GM12878 (cell line): ENCODE results near the gene KRAS. TPM values are rescaled to one million over a fixed set of nuclear protein-coding genes. Genes with fewer than 3 reads are reported as not detected.

Source experiments
- ATAC-seq: fragments of 200-7000 bp; cut with Tn5 transposase; 3 replicates; pipeline ENCODE4 v1.9.1; 2020; ENCODE audit warnings: mild to moderate bottlenecking, moderate library complexity
- BruUV-seq: library from RNA; stranded (reverse); fragments of 400-500 nt; replicated peaks from 2 replicates; lab custom pipeline; 2021; lab: Mats Ljungman, UMichigan
- CTCF ChIA-PET: fragments of 300-600 bp; sonication (Branson Sonifier 250); formaldehyde crosslinking; extraction: SDS; loops from one replicate; lab custom pipeline; 2021; ENCODE audit warnings: inconsistent platforms; lab: Yijun Ruan, JAX
- POLR2A ChIA-PET: fragments of 350-600 bp; formaldehyde crosslinking; extraction: SDS; loops from one replicate; lab custom pipeline; 2021; ENCODE audit warnings: inconsistent platforms; lab: Charles Lee
- RAD21 ChIA-PET: fragments of 300-600 bp; sonication (Branson Sonifier 250); formaldehyde crosslinking; loops from one replicate; lab custom pipeline; 2023; ENCODE audit warnings: antibody characterized with exemption; ENCODE audit not compliant: unreplicated experiment; lab: Charles Lee
- SMC1A ChIA-PET: fragments of 300-600 bp; sonication (Branson Sonifier 250); formaldehyde crosslinking; loops from one replicate; lab custom pipeline; 2023; ENCODE audit not compliant: unreplicated experiment, uncharacterized antibody; lab: Charles Lee
- DNase-seq: peaks from one replicate; pipeline ENCODE4 v3.0.0-alpha.2; 2011; ENCODE audit warnings: low read depth, low spot score
- FAIRE-seq: peaks from 3 replicates; lab custom pipeline; 2011; peaks lifted over from hg19 to GRCh38; lab: Jason Lieb, UNC
- H2AFZ ChIP-seq: 2 replicates; pipeline ENCODE4 v1.6.0; 2011; ENCODE audit warnings: low read depth, low read length, control low read depth; ENCODE audit not compliant: control insufficient read depth
- H3K27ac ChIP-seq: 2 replicates; pipeline ENCODE4 v1.5.1; 2011; ENCODE audit warnings: control low read depth; ENCODE audit not compliant: control insufficient read depth, insufficient read depth
- H3K27me3 ChIP-seq, 2 experiments: replicated peaks in 1 of 2; 2 replicates each; pipeline versions ENCODE4 v1.6.0 to v1.6.1; 2011; ENCODE audit warnings: low read length in 1 of 2; ENCODE audit not compliant: control insufficient read depth in 2 of 2, insufficient read depth in 2 of 2
- H3K36me3 ChIP-seq, 2 experiments: 2 replicates each; pipeline ENCODE4 v1.5.1; 2011; ENCODE audit warnings: low read length in 1 of 2; ENCODE audit not compliant: control insufficient read depth in 2 of 2, insufficient read depth in 2 of 2
- H3K4me1 ChIP-seq: 2 replicates; pipeline ENCODE4 v1.6.1; 2011; ENCODE audit warnings: mild to moderate bottlenecking, low read length, moderate library complexity, mixed read lengths; ENCODE audit not compliant: control insufficient read depth, insufficient read depth
- H3K4me2 ChIP-seq: 2 replicates; pipeline ENCODE4 v1.6.0; 2011; ENCODE audit warnings: control low read depth; ENCODE audit not compliant: control insufficient read depth, insufficient read depth
- H3K4me3 ChIP-seq: fragments of 200-600 bp; sonication (generic); 2 replicates; pipeline ENCODE4 v1.5.1; 2016
- H3K79me2 ChIP-seq: 2 replicates; pipeline ENCODE4 v1.6.0; 2011; ENCODE audit warnings: low read length; ENCODE audit not compliant: control insufficient read depth, insufficient read depth
- H3K9ac ChIP-seq: 2 replicates; pipeline ENCODE4 v1.8.0; 2011; ENCODE audit warnings: low read length, control low read depth, mixed read lengths; ENCODE audit not compliant: control insufficient read depth, insufficient read depth
- H3K9me3 ChIP-seq: replicated peaks from 3 replicates; pipeline ENCODE4 v1.5.1; 2011; ENCODE audit warnings: mild to moderate bottlenecking, low read length; ENCODE audit not compliant: control insufficient read depth, insufficient read depth
- H4K20me1 ChIP-seq: 2 replicates; pipeline ENCODE4 v1.6.0; 2011; ENCODE audit not compliant: control insufficient read depth, insufficient read depth
- BRCA1 ChIP-seq: IDR thresholded peaks from 2 replicates; pipeline ENCODE4 v1.6.1; 2011; ENCODE audit warnings: low read depth, low read length, improper control_type of control experiment
- EED ChIP-seq: sonication (generic); IDR thresholded peaks from 2 replicates; pipeline ENCODE4 v1.6.1; 2016; ENCODE audit warnings: antibody characterized with exemption, low read depth
- KDM1A ChIP-seq: fragments of 200-600 bp; sonication (generic); IDR thresholded peaks from 2 replicates; pipeline ENCODE4 v1.6.1; 2016; ENCODE audit warnings: borderline replicate concordance
- NFIC ChIP-seq: IDR thresholded peaks from 2 replicates; pipeline ENCODE4 v1.6.1; 2012; ENCODE audit warnings: low read depth, mild to moderate bottlenecking, inconsistent platforms, low read length, moderate library complexity
- NFYA ChIP-seq: IDR thresholded peaks from 2 replicates; pipeline ENCODE4 v1.6.1; 2011; ENCODE audit warnings: low read depth, mild to moderate bottlenecking, low read length, improper control_type of control experiment, borderline replicate concordance
- POLR2AphosphoS5 ChIP-seq: IDR thresholded peaks from 2 replicates; pipeline ENCODE4 v1.6.1; 2011; ENCODE audit warnings: mild to moderate bottlenecking, low read length, inconsistent platforms
- RAD51 ChIP-seq: fragments of 450-650 bp; IDR thresholded peaks from 2 replicates; pipeline ENCODE4 v1.6.1; 2016; ENCODE audit warnings: moderate library complexity, mild to moderate bottlenecking, inconsistent platforms
- SREBF1 ChIP-seq: IDR thresholded peaks from 2 replicates; pipeline ENCODE4 v1.6.1; 2012; ENCODE audit warnings: mild to moderate bottlenecking, low read length
- TCF7 ChIP-seq: IDR thresholded peaks from 2 replicates; pipeline ENCODE4 v1.6.1; 2014; ENCODE audit warnings: antibody characterized with exemption, borderline replicate concordance
- WRNIP1 ChIP-seq: IDR thresholded peaks from 2 replicates; pipeline ENCODE4 v1.6.1; 2011; ENCODE audit warnings: low read depth, low read length, improper control_type of control experiment, borderline replicate concordance
- YBX1 ChIP-seq: fragments of 450-650 bp; IDR thresholded peaks from 2 replicates; pipeline ENCODE4 v1.6.1; 2016; ENCODE audit warnings: antibody characterized with exemption
- ZBED1 ChIP-seq: IDR thresholded peaks from 2 replicates; pipeline ENCODE4 v1.6.1; 2016; ENCODE audit warnings: borderline replicate concordance
- WGBS: methylation state at CpG from one replicate; pipeline ENCODE4 v1.1.6; 2016; ENCODE audit warnings: low lambda C conversion rate; ENCODE audit not compliant: insufficient replicate concordance, insufficient coverage; ENCODE audit errors: missing lambda C conversion rate; 5-methylcytosine and 5-hydroxymethylcytosine counted together
- in situ Hi-C: fragments of 300-500 bp; cut with MboI; formaldehyde crosslinking; loops from 9 replicates; pipeline ENCODE4 v1.14.3; 2018; ENCODE audit warnings: mixed read lengths
- intact Hi-C: fragments of 100-400 bp; cut with micrococcal nuclease; formaldehyde crosslinking; loops from one replicate; pipeline ENCODE4 v1.14.2; 2022; ENCODE audit not compliant: unreplicated experiment
- polyA plus RNA-seq, 11 experiments: library from polyadenylated mRNA; depleted of rRNA in 4 of 11; unstranded in 6 of 11; stranded (reverse) in 5 of 11; fragments of >200 nt; fragmentation: Nextera tagmentation in 4 of 11; fragmentation: Illumina TruSeq in 1 of 11; extraction: Ambion mirVana in 4 of 11; extraction: Trizol in 1 of 11; gene quantifications; 1 replicate in 1 of 11; 2 replicates in 10 of 11; pipeline versions ENCODE4 v1.2.1 to v1.2.3, GENCODE V29; 2011 to 2016; ENCODE audit warnings: inconsistent platforms in 2 of 11, missing spikeins in 2 of 11, low read depth in 1 of 11
- total RNA-seq, 4 experiments: library from RNA; depleted of rRNA in 3 of 4; stranded (reverse); fragments of >200 nt in 3 of 4; fragmentation: Illumina TruSeq in 1 of 4; extraction: Trizol in 1 of 4; gene quantifications; 2 replicates each; pipeline versions ENCODE4 v1.2.1 to v1.2.3, GENCODE V29; 2013 to 2021
- TF ChIP-seq, protein P1 (sequence below), 3 experiments: IDR thresholded peaks in 2 of 3; conservative IDR thresholded peaks in 1 of 3; 2 replicates each; pipeline ENCODE4 v1.5.1; 2011; ENCODE audit warnings: low read depth in 3 of 3, low read length in 3 of 3, mild to moderate bottlenecking in 3 of 3, control low read depth in 2 of 3, moderate library complexity in 2 of 3, inconsistent platforms in 1 of 3, mixed read lengths in 1 of 3; ENCODE audit not compliant: control insufficient read depth in 2 of 3, insufficient read depth in 1 of 3; ENCODE audit errors: extremely low read depth in 1 of 3
- TF ChIP-seq, protein P2 (sequence below): fragments of 150-350 bp; IDR thresholded peaks from 2 replicates; pipeline ENCODE4 v1.6.1; 2016; ENCODE audit warnings: low read depth, low read length
- TF ChIP-seq, protein P3 (sequence below): IDR thresholded peaks from 2 replicates; pipeline ENCODE4 v1.6.1; 2012; ENCODE audit warnings: low read length, inconsistent platforms
- TF ChIP-seq, protein P4 (sequence below): fragments of 450-650 bp; IDR thresholded peaks from 2 replicates; pipeline ENCODE4 v1.6.1; 2017; ENCODE audit warnings: borderline replicate concordance

The KRAS gene
- total and polyA plus RNA-seq, 10 of the 15 experiments (the other 5 are each of a cell fraction or from before 2014, with no cell fraction given), result 3.1 to 23.8 (median 8.0) TPM

DNA sequence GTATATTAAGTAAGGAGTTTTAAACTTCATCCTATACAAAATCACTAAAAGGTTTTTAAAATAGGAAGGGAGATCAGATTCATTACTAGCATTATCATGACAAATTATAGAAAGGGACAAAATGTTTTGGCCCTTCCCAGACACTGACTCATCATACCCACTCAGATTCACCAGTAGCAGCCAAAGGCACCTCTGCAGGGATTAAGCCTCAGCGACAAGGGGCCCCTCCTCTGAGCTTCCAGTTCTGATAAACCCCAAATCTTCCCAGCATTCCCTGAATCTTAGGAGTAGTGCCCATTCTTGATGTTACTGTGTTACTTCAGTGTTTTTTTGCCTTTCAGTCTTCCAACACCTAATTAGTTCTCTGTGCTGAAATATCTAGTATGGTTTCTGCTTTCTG, 14.5 kb downstream of the KRAS start (continued):
- TF ChIP-seq, protein P1, sequence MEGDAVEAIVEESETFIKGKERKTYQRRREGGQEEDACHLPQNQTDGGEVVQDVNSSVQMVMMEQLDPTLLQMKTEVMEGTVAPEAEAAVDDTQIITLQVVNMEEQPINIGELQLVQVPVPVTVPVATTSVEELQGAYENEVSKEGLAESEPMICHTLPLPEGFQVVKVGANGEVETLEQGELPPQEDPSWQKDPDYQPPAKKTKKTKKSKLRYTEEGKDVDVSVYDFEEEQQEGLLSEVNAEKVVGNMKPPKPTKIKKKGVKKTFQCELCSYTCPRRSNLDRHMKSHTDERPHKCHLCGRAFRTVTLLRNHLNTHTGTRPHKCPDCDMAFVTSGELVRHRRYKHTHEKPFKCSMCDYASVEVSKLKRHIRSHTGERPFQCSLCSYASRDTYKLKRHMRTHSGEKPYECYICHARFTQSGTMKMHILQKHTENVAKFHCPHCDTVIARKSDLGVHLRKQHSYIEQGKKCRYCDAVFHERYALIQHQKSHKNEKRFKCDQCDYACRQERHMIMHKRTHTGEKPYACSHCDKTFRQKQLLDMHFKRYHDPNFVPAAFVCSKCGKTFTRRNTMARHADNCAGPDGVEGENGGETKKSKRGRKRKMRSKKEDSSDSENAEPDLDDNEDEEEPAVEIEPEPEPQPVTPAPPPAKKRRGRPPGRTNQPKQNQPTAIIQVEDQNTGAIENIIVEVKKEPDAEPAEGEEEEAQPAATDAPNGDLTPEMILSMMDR (IDR thresholded peaks at IDR 0.05 in 2 of 3, conservative IDR thresholded peaks at IDR 0.05 in 1 of 3; ENCODE audit: control insufficient read depth in 2 of 3, extremely low read depth in 1 of 3, insufficient read depth in 1 of 3, low read depth in 3 of 3, low read length in 3 of 3), result no peak
- TF ChIP-seq, protein P2, sequence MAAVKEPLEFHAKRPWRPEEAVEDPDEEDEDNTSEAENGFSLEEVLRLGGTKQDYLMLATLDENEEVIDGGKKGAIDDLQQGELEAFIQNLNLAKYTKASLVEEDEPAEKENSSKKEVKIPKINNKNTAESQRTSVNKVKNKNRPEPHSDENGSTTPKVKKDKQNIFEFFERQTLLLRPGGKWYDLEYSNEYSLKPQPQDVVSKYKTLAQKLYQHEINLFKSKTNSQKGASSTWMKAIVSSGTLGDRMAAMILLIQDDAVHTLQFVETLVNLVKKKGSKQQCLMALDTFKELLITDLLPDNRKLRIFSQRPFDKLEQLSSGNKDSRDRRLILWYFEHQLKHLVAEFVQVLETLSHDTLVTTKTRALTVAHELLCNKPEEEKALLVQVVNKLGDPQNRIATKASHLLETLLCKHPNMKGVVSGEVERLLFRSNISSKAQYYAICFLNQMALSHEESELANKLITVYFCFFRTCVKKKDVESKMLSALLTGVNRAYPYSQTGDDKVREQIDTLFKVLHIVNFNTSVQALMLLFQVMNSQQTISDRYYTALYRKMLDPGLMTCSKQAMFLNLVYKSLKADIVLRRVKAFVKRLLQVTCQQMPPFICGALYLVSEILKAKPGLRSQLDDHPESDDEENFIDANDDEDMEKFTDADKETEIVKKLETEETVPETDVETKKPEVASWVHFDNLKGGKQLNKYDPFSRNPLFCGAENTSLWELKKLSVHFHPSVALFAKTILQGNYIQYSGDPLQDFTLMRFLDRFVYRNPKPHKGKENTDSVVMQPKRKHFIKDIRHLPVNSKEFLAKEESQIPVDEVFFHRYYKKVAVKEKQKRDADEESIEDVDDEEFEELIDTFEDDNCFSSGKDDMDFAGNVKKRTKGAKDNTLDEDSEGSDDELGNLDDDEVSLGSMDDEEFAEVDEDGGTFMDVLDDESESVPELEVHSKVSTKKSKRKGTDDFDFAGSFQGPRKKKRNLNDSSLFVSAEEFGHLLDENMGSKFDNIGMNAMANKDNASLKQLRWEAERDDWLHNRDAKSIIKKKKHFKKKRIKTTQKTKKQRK, result no peak
- TF ChIP-seq, protein P3, sequence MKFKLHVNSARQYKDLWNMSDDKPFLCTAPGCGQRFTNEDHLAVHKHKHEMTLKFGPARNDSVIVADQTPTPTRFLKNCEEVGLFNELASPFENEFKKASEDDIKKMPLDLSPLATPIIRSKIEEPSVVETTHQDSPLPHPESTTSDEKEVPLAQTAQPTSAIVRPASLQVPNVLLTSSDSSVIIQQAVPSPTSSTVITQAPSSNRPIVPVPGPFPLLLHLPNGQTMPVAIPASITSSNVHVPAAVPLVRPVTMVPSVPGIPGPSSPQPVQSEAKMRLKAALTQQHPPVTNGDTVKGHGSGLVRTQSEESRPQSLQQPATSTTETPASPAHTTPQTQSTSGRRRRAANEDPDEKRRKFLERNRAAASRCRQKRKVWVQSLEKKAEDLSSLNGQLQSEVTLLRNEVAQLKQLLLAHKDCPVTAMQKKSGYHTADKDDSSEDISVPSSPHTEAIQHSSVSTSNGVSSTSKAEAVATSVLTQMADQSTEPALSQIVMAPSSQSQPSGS, result no peak
- TF ChIP-seq, all 136 proteins: peak for 0

DNA sequence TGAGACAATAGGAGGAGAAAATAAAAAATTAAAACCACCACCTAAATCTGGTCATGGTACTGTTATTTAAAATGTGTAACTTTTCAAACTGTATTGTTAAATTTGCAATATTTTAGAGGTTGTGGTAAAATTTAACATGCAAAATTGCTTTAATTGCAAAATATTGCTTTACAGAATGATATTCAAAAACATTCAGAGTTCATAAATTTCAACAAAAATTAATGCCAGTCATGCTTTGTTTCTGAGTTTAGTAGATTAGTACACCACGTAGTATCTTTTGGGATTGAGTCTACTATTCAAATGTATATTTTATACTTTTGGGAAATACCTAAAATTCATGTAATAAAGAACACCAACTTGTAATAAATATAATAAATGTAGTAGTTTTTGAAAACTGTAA, 37.4 kb downstream of the KRAS start:
- H3K4me1 ChIP-seq, result no peaks in the 10 kb centered on the region
- no peak overlapping the region for H2AFZ ChIP-seq
- RAD21 ChIA-PET, result no interaction called here
- H4K20me1 ChIP-seq, result no peaks in the 10 kb centered on the region
- FAIRE-seq, result no peak
- H3K36me3 ChIP-seq, result peaks cover 0 to 3% of the 10 kb centered on the region in 2 experiments; a peak in 1 of 4 replicates
- in situ Hi-C loops, result no loop called here
- H3K4me3 ChIP-seq, result no peak overlapping the region
- no peak overlapping the region for H3K9ac ChIP-seq
- no peak overlapping the region for H3K27ac ChIP-seq
- no peak for DNase-seq
- no peaks in the 10 kb centered on the region for H3K9me3 ChIP-seq
- no peak for ATAC-seq
- no peak overlapping the region for H3K4me2 ChIP-seq
- no TSS peak for BruUV-seq
- intact Hi-C loops, result no loop called here
- H3K79me2 ChIP-seq, result no peaks in the 10 kb centered on the region
- CTCF ChIA-PET, result interaction anchor here (0.8 to 1.0 kb wide), 3 partner anchors 26 to 222 kb away, joined by 3 read pairs; no protein-coding TSS in a partner anchor
- POLR2A ChIA-PET, result no interaction called here
- WGBS, result 93% methylated on average over 1 of the region's 1 CpG
- H3K27me3 ChIP-seq, result no peaks in the 10 kb centered on the region
- SMC1A ChIA-PET, result interaction anchor here (1.1 kb wide), 1 partner anchor 29 kb away, joined by 3 read pairs; no protein-coding TSS in a partner anchor
- TF ChIP-seq SREBF1 (no peak), NFYA (no peak), TCF7 (no peak), POLR2AphosphoS5 (no peak), RAD51 (no peak), BRCA1 (no peak), ZBED1 (no peak), EED (no peak), WRNIP1 (no peak), KDM1A (no peak), NFIC (no peak), YBX1 (no peak)
- TF ChIP-seq, protein P4, sequence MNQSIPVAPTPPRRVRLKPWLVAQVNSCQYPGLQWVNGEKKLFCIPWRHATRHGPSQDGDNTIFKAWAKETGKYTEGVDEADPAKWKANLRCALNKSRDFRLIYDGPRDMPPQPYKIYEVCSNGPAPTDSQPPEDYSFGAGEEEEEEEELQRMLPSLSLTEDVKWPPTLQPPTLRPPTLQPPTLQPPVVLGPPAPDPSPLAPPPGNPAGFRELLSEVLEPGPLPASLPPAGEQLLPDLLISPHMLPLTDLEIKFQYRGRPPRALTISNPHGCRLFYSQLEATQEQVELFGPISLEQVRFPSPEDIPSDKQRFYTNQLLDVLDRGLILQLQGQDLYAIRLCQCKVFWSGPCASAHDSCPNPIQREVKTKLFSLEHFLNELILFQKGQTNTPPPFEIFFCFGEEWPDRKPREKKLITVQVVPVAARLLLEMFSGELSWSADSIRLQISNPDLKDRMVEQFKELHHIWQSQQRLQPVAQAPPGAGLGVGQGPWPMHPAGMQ, result no peak
